GM12878 (cell line): ENCODE data around the gene L1CAM. TPM values are rescaled to one million over a fixed set of nuclear protein-coding genes. Genes with fewer than 3 reads are reported as not detected.

ENCODE experiments used
- ATAC-seq: fragments of 200-7000 bp; cut with Tn5 transposase; 3 replicates; pipeline ENCODE4 v1.9.1; 2020; ENCODE audit warnings: mild to moderate bottlenecking, moderate library complexity
- BruUV-seq: library from RNA; stranded (reverse); fragments of 400-500 nt; replicated peaks from 2 replicates; lab custom pipeline; 2021; lab: Mats Ljungman, UMichigan
- CTCF ChIA-PET: fragments of 300-600 bp; sonication (Branson Sonifier 250); formaldehyde crosslinking; extraction: SDS; loops from one replicate; lab custom pipeline; 2021; ENCODE audit warnings: inconsistent platforms; lab: Yijun Ruan, JAX
- POLR2A ChIA-PET: fragments of 350-600 bp; formaldehyde crosslinking; extraction: SDS; loops from one replicate; lab custom pipeline; 2021; ENCODE audit warnings: inconsistent platforms; lab: Charles Lee
- RAD21 ChIA-PET: fragments of 300-600 bp; sonication (Branson Sonifier 250); formaldehyde crosslinking; loops from one replicate; lab custom pipeline; 2023; ENCODE audit warnings: antibody characterized with exemption; ENCODE audit not compliant: unreplicated experiment; lab: Charles Lee
- SMC1A ChIA-PET: fragments of 300-600 bp; sonication (Branson Sonifier 250); formaldehyde crosslinking; loops from one replicate; lab custom pipeline; 2023; ENCODE audit not compliant: unreplicated experiment, uncharacterized antibody; lab: Charles Lee
- DNase-seq: peaks from one replicate; pipeline ENCODE4 v3.0.0-alpha.2; 2011; ENCODE audit warnings: low read depth, low spot score
- FAIRE-seq: peaks from 3 replicates; lab custom pipeline; 2011; peaks lifted over from hg19 to GRCh38; lab: Jason Lieb, UNC
- H2AFZ ChIP-seq: 2 replicates; pipeline ENCODE4 v1.6.0; 2011; ENCODE audit warnings: low read depth, low read length, control low read depth; ENCODE audit not compliant: control insufficient read depth
- H3K27ac ChIP-seq: 2 replicates; pipeline ENCODE4 v1.5.1; 2011; ENCODE audit warnings: control low read depth; ENCODE audit not compliant: control insufficient read depth, insufficient read depth
- H3K27me3 ChIP-seq, 2 experiments: replicated peaks in 1 of 2; 2 replicates each; pipeline versions ENCODE4 v1.6.0 to v1.6.1; 2011; ENCODE audit warnings: low read length in 1 of 2; ENCODE audit not compliant: control insufficient read depth in 2 of 2, insufficient read depth in 2 of 2
- H3K36me3 ChIP-seq, 2 experiments: 2 replicates each; pipeline ENCODE4 v1.5.1; 2011; ENCODE audit warnings: low read length in 1 of 2; ENCODE audit not compliant: control insufficient read depth in 2 of 2, insufficient read depth in 2 of 2
- H3K4me1 ChIP-seq: 2 replicates; pipeline ENCODE4 v1.6.1; 2011; ENCODE audit warnings: mild to moderate bottlenecking, low read length, moderate library complexity, mixed read lengths; ENCODE audit not compliant: control insufficient read depth, insufficient read depth
- H3K4me2 ChIP-seq: 2 replicates; pipeline ENCODE4 v1.6.0; 2011; ENCODE audit warnings: control low read depth; ENCODE audit not compliant: control insufficient read depth, insufficient read depth
- H3K4me3 ChIP-seq: fragments of 200-600 bp; sonication (generic); 2 replicates; pipeline ENCODE4 v1.5.1; 2016
- H3K79me2 ChIP-seq: 2 replicates; pipeline ENCODE4 v1.6.0; 2011; ENCODE audit warnings: low read length; ENCODE audit not compliant: control insufficient read depth, insufficient read depth
- H3K9ac ChIP-seq: 2 replicates; pipeline ENCODE4 v1.8.0; 2011; ENCODE audit warnings: low read length, control low read depth, mixed read lengths; ENCODE audit not compliant: control insufficient read depth, insufficient read depth
- H3K9me3 ChIP-seq: replicated peaks from 3 replicates; pipeline ENCODE4 v1.5.1; 2011; ENCODE audit warnings: mild to moderate bottlenecking, low read length; ENCODE audit not compliant: control insufficient read depth, insufficient read depth
- H4K20me1 ChIP-seq: 2 replicates; pipeline ENCODE4 v1.6.0; 2011; ENCODE audit not compliant: control insufficient read depth, insufficient read depth
- ASH2L ChIP-seq: fragments of 300-600, 200-600 bp; sonication (generic); IDR thresholded peaks from 2 replicates; pipeline ENCODE4 v1.6.1; 2017; ENCODE audit warnings: low read depth, mild to moderate bottlenecking, borderline replicate concordance
- BACH1 ChIP-seq: fragments of 450-650 bp; IDR thresholded peaks from 2 replicates; pipeline ENCODE4 v1.6.1; 2017; ENCODE audit warnings: mild to moderate bottlenecking, borderline replicate concordance
- BHLHE40 ChIP-seq, 2 experiments: fragments of 450-650 bp in 1 of 2; IDR thresholded peaks; 2 replicates each; pipeline ENCODE4 v1.6.1; 2011 to 2017; ENCODE audit warnings: low read depth in 2 of 2, borderline replicate concordance in 1 of 2, improper control_type of control experiment in 1 of 2, low read length in 1 of 2, mild to moderate bottlenecking in 1 of 2
- DPF2 ChIP-seq: fragments of 450-650 bp; IDR thresholded peaks from 2 replicates; pipeline ENCODE4 v1.6.1; 2017; ENCODE audit warnings: mild to moderate bottlenecking
- GABPA ChIP-seq: IDR thresholded peaks from 2 replicates; pipeline ENCODE4 v1.6.1; 2014; ENCODE audit warnings: antibody characterized with exemption, low read depth, mild to moderate bottlenecking, inconsistent platforms
- GATAD2B ChIP-seq: fragments of 450-650 bp; conservative IDR thresholded peaks from 2 replicates; pipeline ENCODE4 v1.6.1; 2017; ENCODE audit warnings: low read depth, mild to moderate bottlenecking, moderate library complexity
- IRF4 ChIP-seq: IDR thresholded peaks from 2 replicates; pipeline ENCODE4 v1.6.1; 2011; ENCODE audit warnings: low read depth, low read length
- KAT2A ChIP-seq: conservative IDR thresholded peaks from 2 replicates; pipeline ENCODE4 v1.6.1; 2011; ENCODE audit warnings: low read depth, low read length; ENCODE audit not compliant: control insufficient read depth
- KDM1A ChIP-seq: fragments of 200-600 bp; sonication (generic); IDR thresholded peaks from 2 replicates; pipeline ENCODE4 v1.6.1; 2016; ENCODE audit warnings: borderline replicate concordance
- LARP7 ChIP-seq: fragments of 450-650 bp; IDR thresholded peaks from 2 replicates; pipeline ENCODE4 v1.6.1; 2017; ENCODE audit warnings: mild to moderate bottlenecking
- MEF2B ChIP-seq: fragments of 450-650 bp; IDR thresholded peaks from 2 replicates; pipeline ENCODE4 v1.6.1; 2018; ENCODE audit warnings: mild to moderate bottlenecking, moderate library complexity; ENCODE audit not compliant: partially characterized antibody, poor library complexity, severe bottlenecking
- NFYB ChIP-seq: IDR thresholded peaks from 2 replicates; pipeline ENCODE4 v1.6.1; 2011; ENCODE audit warnings: low read depth, mild to moderate bottlenecking, low read length, improper control_type of control experiment, moderate library complexity; ENCODE audit not compliant: insufficient read depth
- NR2F1 ChIP-seq: fragments of 450-650 bp; conservative IDR thresholded peaks from 2 replicates; pipeline ENCODE4 v1.6.1; 2017; ENCODE audit warnings: mild to moderate bottlenecking
- NRF1 ChIP-seq: conservative IDR thresholded peaks from 2 replicates; pipeline ENCODE4 v1.6.1; 2011; ENCODE audit warnings: mild to moderate bottlenecking, low read depth, low read length, improper control_type of control experiment
- POLR2A ChIP-seq: IDR thresholded peaks from 2 replicates; pipeline ENCODE4 v1.6.1; 2011; ENCODE audit warnings: low read depth, mild to moderate bottlenecking, low read length
- SKIL ChIP-seq: fragments of 450-650 bp; IDR thresholded peaks from 2 replicates; pipeline ENCODE4 v1.6.1; 2017; ENCODE audit warnings: mild to moderate bottlenecking, low read depth, inconsistent platforms; ENCODE audit not compliant: poor library complexity, severe bottlenecking
- SP1 ChIP-seq: IDR thresholded peaks from one replicate; pipeline ENCODE4 v1.6.1; 2011; ENCODE audit warnings: low read depth, low read length
- SPI1 ChIP-seq: IDR thresholded peaks from 2 replicates; pipeline ENCODE4 v1.6.1; 2011; ENCODE audit warnings: low read depth, mild to moderate bottlenecking, low read length, moderate library complexity, borderline replicate concordance; ENCODE audit not compliant: insufficient read depth
- TARDBP ChIP-seq: IDR thresholded peaks from 2 replicates; pipeline ENCODE4 v1.6.1; 2016; ENCODE audit warnings: borderline replicate concordance
- YBX1 ChIP-seq: fragments of 450-650 bp; IDR thresholded peaks from 2 replicates; pipeline ENCODE4 v1.6.1; 2016; ENCODE audit warnings: antibody characterized with exemption
- ZSCAN29 ChIP-seq: fragments of 450-650 bp; IDR thresholded peaks from 2 replicates; pipeline ENCODE4 v1.6.1; 2017; ENCODE audit warnings: mild to moderate bottlenecking, moderate library complexity
- WGBS: methylation state at CpG from one replicate; pipeline ENCODE4 v1.1.6; 2016; ENCODE audit warnings: low lambda C conversion rate; ENCODE audit not compliant: insufficient replicate concordance, insufficient coverage; ENCODE audit errors: missing lambda C conversion rate; 5-methylcytosine and 5-hydroxymethylcytosine counted together
- in situ Hi-C: fragments of 300-500 bp; cut with MboI; formaldehyde crosslinking; loops from 9 replicates; pipeline ENCODE4 v1.14.3; 2018; ENCODE audit warnings: mixed read lengths
- intact Hi-C: fragments of 100-400 bp; cut with micrococcal nuclease; formaldehyde crosslinking; loops from one replicate; pipeline ENCODE4 v1.14.2; 2022; ENCODE audit not compliant: unreplicated experiment
- polyA plus RNA-seq, 11 experiments: library from polyadenylated mRNA; depleted of rRNA in 4 of 11; unstranded in 6 of 11; stranded (reverse) in 5 of 11; fragments of >200 nt; fragmentation: Nextera tagmentation in 4 of 11; fragmentation: Illumina TruSeq in 1 of 11; extraction: Ambion mirVana in 4 of 11; extraction: Trizol in 1 of 11; gene quantifications; 1 replicate in 1 of 11; 2 replicates in 10 of 11; pipeline versions ENCODE4 v1.2.1 to v1.2.3, GENCODE V29; 2011 to 2016; ENCODE audit warnings: inconsistent platforms in 2 of 11, missing spikeins in 2 of 11, low read depth in 1 of 11
- total RNA-seq, 4 experiments: library from RNA; depleted of rRNA in 3 of 4; stranded (reverse); fragments of >200 nt in 3 of 4; fragmentation: Illumina TruSeq in 1 of 4; extraction: Trizol in 1 of 4; gene quantifications; 2 replicates each; pipeline versions ENCODE4 v1.2.1 to v1.2.3, GENCODE V29; 2013 to 2021

Gene L1CAM
- total and polyA plus RNA-seq, 10 of the 15 experiments (the other 5 are each of a cell fraction or from before 2014, with no cell fraction given), result 0.01 to 0.64 (median 0.09) TPM; not detected in 5

- BruUV-seq, result no TSS peak
- SMC1A ChIA-PET, result interaction anchor here (1.5 to 1.9 kb wide), 2 partner anchors 10 to 12 kb away, joined by 4 to 6 read pairs; no protein-coding TSS in a partner anchor
- intact Hi-C loops, result no loop called here
- Histone ChIP-seq H3K27me3 (no peaks in the 10 kb centered on the region), H3K79me2 (peaks cover 11% of the 10 kb centered on the region), H3K36me3 (peaks cover 0 to 1% of the 10 kb centered on the region in 2 experiments; a peak in 3 of 4 replicates), H4K20me1 (no peaks in the 10 kb centered on the region), H3K9me3 (no peaks in the 10 kb centered on the region), H3K4me2 (peak within 1 kb of the TSS; percentile 77), H3K4me3 (peak within 1 kb of the TSS; percentile 90), H3K27ac (0 out of 2 replicates have a peak within 1 kb of the TSS, but pooled peaks have one; percentile 48), H2AFZ (peak within 1 kb of the TSS; percentile 34), H3K4me1 (no peaks in the 10 kb centered on the region), H3K9ac (peak within 1 kb of the TSS; percentile 71)
- FAIRE-seq (no peak), DNase-seq (no peak), ATAC-seq (peak; percentile 97)
- RAD21 ChIA-PET, result interaction anchor here (1.0 to 1.6 kb wide), 4 partner anchors 8 to 46 kb away, joined by 3 to 8 read pairs (median 3); no protein-coding TSS in a partner anchor
- in situ Hi-C loops, result loop anchor here (5.0 kb wide), 1 partner anchor 437 kb away; the partner anchor contains the start of gene FLNA
- POLR2A ChIA-PET, result interaction anchor here (0.9 to 1.6 kb wide), 3 partner anchors 8 to 12 kb away, joined by 3 to 6 read pairs (median 3); no protein-coding TSS in a partner anchor
- WGBS, result 0% methylated on average over 36 of the region's 87 CpGs
- CTCF ChIA-PET, result interaction anchor here (0.5 to 4.4 kb wide), 4 partner anchors 10 to 24 kb away, joined by 3 to 28 read pairs (median 8); partner anchors contain the start of gene ARHGAP4
- TF ChIP-seq GABPA (0 out of 2 replicates have a peak, but pooled peaks have one; percentile 27), NR2F1 (0 out of 2 replicates have a peak, but pooled peaks have one; percentile 15), MEF2B (no peak), GATAD2B (peak; percentile 62; the same call in 1 of the 2 replicates), POLR2A (peak; percentile 60; the same call in 1 of the 2 replicates), NRF1 (0 out of 2 replicates have a peak, but pooled peaks have one; percentile 18), TARDBP (no peak), SP1 (peak; percentile 37), YBX1 (no peak), KAT2A (no peak), BHLHE40 (IDR thresholded peaks at IDR 0.05; ENCODE audit: borderline replicate concordance in 1 of 2, low read depth in 2 of 2, low read length in 1 of 2) (peak in 1 of 2 experiments; percentile 29; a peak in 1 of 4 replicates), SPI1 (no peak), IRF4 (no peak), ASH2L (no peak), LARP7 (peak; percentile 46), SKIL (no peak), NFYB (peak; percentile 68; the same call in 1 of the 2 replicates), DPF2 (0 out of 2 replicates have a peak, but pooled peaks have one; percentile 14), KDM1A (no peak), BACH1 (peak; percentile 66), ZSCAN29 (no peak)
Observed at GRCh38 chrX:153934762-153935325, 48.9 kb upstream of the L1CAM start, which contains the start of gene NAA10. NAA10 (minus strand) TSS chrX:153935037; CDS start chrX:153934904, 133 bp downstream.
